NCI-H748 (cell line): ENCODE measurements around the gene DTL.

ENCODE experiments used
- DNase-seq: peaks from one replicate; lab custom pipeline; 2025; ENCODE audit not compliant: unreplicated experiment; lab: John Stamatoyannopoulos, UW

Gene DTL

GRCh38 chr1:212089560-212090163, 54.1 kb downstream of the DTL start:
- DNase-seq, result no peak

DNA sequence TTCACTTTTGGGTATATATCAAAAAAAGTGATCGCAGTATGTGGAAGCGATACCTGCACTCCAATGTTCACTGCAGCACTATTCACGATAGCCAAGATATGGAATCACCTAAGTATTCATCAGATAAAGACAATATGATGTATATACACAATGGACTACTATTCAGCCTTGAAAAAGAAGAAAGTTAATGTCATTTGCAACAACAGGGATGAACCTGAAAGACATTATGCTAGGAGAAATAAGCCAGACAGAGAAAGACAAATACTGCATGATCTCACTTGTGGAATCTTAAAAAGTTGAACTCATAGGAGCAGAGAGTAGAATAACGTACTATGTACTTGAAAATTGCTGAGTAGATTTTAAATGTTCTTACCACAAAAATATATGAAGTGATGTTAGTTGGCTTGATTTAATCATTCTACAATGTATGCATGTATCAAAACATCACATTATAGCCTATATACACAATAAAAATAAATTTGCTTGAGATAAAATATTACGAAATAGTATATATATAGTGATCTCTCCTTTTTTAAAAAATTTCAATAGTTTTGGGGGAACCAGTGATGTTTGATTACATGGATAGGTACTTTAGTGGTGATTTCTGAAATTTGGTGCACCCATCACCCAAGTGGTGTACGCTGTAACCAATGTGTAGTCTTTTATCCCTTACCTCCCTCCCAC, 56.0 kb downstream of the DTL start:
- DNase-seq, result no peak

GRCh38 chr1:212097360-212097759, 61.8 kb downstream of the DTL start:
- DNase-seq, result no peak

DNA sequence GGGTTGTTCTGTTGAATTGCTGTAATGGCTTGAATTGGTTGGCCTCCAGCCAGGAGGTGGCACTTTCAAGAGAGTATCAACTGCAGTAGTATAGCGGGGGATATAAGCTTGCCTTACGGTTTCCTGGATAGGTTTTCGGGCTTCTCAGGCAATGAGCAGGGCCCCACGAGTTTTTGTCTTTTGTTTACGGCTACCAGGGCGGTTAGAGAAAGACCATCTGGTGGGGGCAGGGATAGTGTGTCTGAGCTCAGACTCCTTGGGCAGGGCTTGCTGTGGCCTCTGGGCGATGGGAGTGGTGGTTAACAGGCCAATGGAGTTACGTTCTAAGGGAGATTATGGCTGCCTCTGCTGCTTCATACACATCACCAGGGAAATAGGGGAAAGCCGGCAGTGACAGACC, 62.8 kb downstream of the DTL start:
- DNase-seq, result no peak

DNA sequence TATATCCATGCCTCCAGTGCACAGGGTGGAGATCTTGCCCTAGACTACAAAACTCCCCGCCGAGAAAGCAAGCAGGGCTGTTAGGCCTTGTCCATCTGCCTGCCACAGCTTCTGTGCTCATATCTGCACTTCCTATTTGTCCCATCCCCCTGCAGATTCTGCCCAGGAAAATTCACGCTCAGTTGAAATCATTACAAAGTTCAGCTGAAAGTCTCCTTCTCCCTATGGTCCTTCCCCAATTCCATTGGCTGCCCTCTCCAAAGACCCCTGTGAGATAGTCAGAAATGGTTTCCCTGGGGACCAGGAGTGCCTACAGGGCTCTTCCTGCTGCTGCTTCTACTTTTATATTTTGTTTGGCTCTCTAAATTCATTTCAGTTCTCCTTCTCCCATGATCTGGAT, 63.2 kb downstream of the DTL start:
- no peak for DNase-seq

DNA sequence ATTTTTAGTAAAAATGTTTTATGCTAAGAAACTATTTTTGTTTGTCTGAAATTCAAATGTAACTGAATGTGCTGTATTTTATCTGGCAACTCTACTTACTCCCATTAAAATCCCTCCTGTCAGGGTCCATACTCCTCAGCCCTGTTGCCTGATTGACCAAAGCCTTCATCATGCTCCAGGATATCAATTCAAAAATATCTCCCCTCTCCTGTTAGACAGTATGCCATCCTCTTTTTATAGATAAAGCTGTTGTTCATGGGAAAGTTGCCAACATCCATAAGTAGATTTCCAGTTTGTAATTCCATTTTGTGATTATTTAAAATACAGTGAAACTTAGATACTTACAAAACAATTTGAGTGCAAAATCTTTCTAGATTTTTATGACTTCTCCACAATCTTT, 65.7 kb downstream of the DTL start:
- DNase-seq, result no peak

DNA sequence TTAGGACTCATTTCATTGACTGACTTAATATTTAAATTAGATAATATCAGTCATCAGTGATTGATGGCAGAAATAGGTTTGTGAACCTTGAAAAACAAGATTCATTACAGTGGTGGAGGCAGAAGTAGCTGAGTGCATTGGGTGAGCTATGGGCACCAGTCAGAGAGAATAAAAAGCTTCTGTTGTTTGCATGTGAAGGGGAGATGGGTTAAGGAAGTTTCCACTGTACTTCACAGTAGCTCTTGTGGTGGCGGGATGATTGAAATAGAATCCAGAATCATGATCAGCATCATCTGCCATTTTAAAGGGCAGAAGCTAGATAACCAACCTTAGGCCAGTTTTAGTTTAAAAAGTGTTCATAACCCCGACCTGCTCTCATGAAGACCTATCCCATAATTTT, 66.2 kb downstream of the DTL start:
- no peak for DNase-seq

- DNase-seq, result no peak
These were observed 69.2 kb downstream of the DTL start for GRCh38 chr1:212104586-212105325.

GRCh38 chr1:212106286-212106792, 70.8 kb downstream of the DTL start:
- no peak for DNase-seq

DNA sequence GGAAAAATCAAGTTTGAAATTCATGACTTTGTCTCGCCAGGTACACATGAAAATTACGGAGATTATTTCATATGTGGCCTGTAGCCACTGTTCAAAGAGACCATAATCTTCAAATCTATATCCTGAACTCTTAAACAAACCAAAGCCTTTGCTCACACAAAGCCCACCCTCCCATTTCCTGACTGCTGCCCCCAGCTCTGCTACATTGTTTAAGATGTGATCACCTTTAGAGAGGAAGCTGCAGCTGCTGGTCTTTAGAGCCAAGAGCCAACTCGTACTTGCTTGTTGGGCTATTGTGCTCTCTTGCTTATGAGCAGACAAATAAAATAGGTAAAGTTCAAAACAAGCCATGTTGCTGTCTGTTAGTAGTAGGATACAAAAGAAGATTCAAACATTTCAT, 71.9 kb downstream of the DTL start:
- DNase-seq, result no peak

- DNase-seq, result no peak
These were observed 72.6 kb downstream of the DTL start for GRCh38 chr1:212108187-212108586.

GRCh38 chr1:212108981-212109380, 73.4 kb downstream of the DTL start:
- no peak for DNase-seq

- DNase-seq, result no peak
These were observed 74.2 kb downstream of the DTL start for GRCh38 chr1:212109728-212110127.

DNA sequence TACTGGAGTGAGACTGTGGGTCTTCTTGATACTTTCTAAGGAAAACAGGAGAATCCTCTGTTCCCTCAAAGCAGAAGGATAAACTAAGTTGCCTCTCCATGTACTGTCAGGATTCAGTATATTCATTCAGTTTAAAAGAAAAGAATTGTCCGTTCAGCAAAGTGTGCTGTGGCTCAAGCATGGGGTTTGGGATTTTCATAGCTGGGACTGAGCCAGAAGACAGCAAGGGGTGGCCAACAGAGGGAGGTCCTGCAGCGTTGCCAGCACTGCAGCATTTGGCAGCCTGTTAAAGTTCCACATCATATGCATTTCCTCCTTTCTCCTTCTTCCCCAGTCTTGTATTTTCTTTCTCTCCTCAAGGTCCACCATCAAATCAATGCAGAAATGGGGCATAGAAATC, 75.1 kb downstream of the DTL start:
- DNase-seq, result no peak

- DNase-seq, result no peak
These were observed 76.0 kb downstream of the DTL start for GRCh38 chr1:212111536-212111935.

DNA sequence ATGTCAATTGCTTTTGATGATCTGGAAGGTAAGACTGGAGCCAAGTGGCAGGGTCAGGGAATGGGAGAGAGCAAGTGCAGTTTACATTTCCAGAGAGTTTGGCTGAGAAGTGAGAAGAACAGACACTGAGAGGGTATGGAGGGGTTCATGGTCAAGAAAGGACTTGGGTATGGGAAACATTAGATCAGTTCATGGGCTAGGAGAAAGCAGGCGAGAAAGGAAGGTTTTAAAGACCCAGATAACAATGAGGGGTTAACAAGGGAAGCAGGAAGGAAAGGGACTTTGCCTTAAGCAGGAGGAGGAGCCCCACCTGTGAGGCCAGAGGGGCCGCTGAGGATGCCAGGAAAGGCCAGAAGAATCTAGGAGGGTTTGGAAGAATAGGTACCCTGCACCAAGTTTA, 78.2 kb downstream of the DTL start:
- no peak for DNase-seq

DNA sequence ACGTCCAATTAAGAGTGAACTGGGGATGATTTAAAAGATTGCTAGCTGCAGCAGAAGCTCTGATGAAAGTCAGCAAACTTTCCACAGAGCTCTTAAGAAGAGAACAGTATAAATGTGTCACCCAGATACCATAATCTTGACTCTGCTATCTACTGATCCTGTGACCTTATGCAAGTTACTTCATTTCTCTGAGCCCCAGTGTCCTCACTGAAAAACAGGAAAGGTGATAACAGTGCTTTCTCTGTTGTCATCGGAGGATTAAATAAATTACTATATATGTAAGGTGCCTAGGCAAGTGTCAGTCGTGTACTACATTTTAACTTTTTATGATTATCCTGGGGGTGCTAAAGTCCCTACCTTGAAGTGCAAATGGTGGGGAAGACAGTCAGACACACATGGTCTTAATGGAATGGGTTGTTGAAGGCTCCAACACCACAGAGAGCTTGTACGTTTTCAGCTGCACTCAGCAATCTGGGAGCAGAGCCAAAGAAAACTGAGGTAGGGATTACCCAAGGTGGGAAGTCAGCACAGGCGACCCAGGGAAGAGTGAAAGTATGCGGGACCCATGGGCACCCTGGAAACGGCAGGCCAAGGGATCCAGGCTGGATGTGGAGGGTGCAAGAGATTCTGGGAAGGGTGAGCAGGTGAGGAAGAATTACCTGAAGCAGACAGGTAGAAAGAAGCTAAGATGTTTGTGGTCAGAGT, 82.8 kb downstream of the DTL start:
- no peak for DNase-seq

GRCh38 chr1:212118872-212119260, 83.3 kb downstream of the DTL start:
- DNase-seq, result no peak

DNA sequence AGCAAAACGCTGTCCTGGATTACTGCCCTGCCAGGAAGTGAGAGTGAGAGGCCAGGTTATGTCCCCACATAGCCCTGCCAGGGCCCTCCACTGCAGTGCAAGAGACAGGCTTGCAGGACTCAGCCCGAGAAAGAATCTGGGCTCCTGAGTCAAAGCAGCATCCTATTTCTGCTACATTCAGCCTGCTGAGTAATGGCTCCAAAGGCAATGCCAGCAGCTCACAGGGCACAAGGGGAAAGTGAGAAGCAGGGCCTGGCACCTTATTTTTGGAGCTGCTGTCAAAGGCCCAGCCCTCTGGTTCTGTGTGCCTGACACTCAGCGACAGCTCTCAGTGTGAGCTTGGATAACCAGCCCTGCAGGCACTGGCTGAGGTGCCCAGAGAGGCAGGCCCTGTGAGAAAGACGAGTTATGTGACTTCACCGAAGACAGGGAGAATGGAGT, 83.9 kb downstream of the DTL start:
- DNase-seq, result no peak

DNA sequence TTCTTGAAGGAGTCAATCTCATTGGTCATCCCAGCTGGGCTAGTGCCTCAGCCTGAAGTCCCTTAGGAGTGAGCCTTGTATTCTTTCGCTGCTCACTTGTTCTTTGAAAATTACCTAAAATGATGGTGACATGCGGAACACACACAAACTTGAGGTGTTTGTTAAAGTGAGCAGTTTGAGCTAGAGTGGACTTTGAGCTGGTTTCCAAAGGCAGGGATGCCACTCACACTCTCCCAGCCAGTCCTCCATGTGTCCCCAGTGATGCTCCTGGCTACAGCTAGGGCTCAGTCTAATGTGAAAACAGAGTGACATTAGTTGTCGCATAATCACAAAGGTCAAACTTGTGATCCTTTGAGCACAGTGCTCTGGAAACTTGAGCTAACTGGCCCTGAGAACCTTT, 84.3 kb downstream of the DTL start:
- DNase-seq, result no peak

DNA sequence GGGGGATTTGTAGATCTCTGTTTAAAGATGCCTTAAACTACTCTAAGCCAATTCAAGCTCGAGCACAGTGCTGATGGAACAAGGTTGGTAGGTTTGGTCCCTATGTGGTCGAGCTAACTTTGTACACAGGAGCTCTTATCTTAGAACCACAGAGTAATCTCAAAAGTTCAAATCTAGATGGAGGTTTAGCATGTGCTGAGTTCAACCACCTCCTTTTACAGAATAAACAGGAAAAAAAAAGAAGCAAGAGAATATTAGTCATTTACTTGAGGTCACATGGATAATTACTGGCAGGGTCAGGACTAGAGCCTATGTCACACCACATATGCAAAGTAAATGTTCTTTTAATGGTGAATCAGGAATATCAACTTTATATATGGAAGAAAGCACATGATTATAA, 86.2 kb downstream of the DTL start:
- no peak for DNase-seq
